ENCODE measurements around the gene CCDC71L.

DNA sequence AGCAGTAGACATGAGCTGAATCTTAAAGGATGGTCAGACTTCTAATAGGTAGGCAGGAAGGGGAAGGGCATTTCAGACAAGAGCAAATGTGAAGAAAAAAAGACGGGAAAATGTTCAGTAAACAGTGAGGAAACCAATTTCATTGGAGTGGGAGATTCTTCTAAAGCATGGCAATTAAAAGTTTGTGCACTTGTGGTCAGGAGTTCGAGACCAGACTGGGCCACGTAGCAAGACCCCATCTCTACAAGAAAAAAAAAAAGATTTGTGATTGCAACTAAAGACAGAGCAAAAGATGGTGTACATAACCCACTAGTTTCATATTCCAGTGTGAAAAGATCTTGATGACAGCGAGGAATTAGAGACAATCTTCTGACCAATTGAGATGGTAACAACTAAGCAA lies 41.7 kb downstream of the CCDC71L start:
- TF ChIP-seq, protein P1, sequence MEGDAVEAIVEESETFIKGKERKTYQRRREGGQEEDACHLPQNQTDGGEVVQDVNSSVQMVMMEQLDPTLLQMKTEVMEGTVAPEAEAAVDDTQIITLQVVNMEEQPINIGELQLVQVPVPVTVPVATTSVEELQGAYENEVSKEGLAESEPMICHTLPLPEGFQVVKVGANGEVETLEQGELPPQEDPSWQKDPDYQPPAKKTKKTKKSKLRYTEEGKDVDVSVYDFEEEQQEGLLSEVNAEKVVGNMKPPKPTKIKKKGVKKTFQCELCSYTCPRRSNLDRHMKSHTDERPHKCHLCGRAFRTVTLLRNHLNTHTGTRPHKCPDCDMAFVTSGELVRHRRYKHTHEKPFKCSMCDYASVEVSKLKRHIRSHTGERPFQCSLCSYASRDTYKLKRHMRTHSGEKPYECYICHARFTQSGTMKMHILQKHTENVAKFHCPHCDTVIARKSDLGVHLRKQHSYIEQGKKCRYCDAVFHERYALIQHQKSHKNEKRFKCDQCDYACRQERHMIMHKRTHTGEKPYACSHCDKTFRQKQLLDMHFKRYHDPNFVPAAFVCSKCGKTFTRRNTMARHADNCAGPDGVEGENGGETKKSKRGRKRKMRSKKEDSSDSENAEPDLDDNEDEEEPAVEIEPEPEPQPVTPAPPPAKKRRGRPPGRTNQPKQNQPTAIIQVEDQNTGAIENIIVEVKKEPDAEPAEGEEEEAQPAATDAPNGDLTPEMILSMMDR (IDR thresholded peaks at IDR 0.05; ENCODE audit: insufficient read depth, low read length, poor library complexity, severe bottlenecking): no peak
- TF ChIP-seq EZH2phosphoT487 (conservative IDR thresholded peaks at IDR 0.05; ENCODE audit: low read length): no peak
